GM12872 (cell line): Measurements from ENCODE around the gene HOXD8.

Source experiments
- CTCF ChIP-seq: IDR thresholded peaks from 3 replicates; pipeline ENCODE4 v1.5.1; 2011; ENCODE audit warnings: low read depth, mild to moderate bottlenecking, low read length, moderate library complexity; ENCODE audit not compliant: insufficient read depth

The HOXD8 gene

GRCh38 chr2:176102309-176102866 lies 27.1 kb upstream of the HOXD8 start:
- TF ChIP-seq CTCF = no peak

- no peak for TF ChIP-seq CTCF
These were observed 26.3 kb upstream of the HOXD8 start for GRCh38 chr2:176103194-176103593.

- no peak for TF ChIP-seq CTCF
These were observed 25.7 kb upstream of the HOXD8 start for GRCh38 chr2:176103742-176104315.

- TF ChIP-seq CTCF = no peak
These were observed 25.0 kb upstream of the HOXD8 start for GRCh38 chr2:176104316-176105077.

GRCh38 chr2:176105078-176105729 lies 24.3 kb upstream of the HOXD8 start:
- TF ChIP-seq CTCF = no peak

- TF ChIP-seq CTCF = no peak
These were observed 23.6 kb upstream of the HOXD8 start for GRCh38 chr2:176105730-176106580.
